Measurements from ENCODE around the gene OVAAL. TPM values are rescaled to one million over a fixed set of nuclear protein-coding genes. Genes with fewer than 3 reads are reported as not detected.

OVAAL gene
- total RNA-seq, 4 donors from 2014 or later, result not detected

DNA sequence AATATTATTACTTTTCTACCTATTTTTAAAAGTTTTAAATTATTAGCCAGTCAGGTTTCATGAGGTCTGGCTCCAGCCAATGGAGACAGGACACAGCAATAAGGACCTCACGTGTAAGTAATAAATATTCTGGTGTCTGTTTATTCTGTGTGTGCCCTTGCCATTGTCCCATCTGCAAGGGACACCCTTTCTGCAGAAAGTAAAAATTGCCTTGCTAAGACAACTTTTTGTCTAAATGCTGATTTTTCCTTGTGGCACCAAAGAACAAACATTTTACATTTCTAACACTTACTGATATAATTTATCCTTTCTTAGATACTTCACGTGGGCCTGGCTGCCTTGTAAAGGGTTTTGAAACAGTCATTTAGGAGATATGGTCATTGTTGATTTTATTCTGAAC, 29.4 kb downstream of the OVAAL start:
- intact Hi-C loops (cut with DNase I; ENCODE audit: low total_unique reads), result no loop called here
- TF ChIP-seq POLR2A (IDR thresholded peaks at IDR 0.05), result no peak
- TF ChIP-seq, protein P1, sequence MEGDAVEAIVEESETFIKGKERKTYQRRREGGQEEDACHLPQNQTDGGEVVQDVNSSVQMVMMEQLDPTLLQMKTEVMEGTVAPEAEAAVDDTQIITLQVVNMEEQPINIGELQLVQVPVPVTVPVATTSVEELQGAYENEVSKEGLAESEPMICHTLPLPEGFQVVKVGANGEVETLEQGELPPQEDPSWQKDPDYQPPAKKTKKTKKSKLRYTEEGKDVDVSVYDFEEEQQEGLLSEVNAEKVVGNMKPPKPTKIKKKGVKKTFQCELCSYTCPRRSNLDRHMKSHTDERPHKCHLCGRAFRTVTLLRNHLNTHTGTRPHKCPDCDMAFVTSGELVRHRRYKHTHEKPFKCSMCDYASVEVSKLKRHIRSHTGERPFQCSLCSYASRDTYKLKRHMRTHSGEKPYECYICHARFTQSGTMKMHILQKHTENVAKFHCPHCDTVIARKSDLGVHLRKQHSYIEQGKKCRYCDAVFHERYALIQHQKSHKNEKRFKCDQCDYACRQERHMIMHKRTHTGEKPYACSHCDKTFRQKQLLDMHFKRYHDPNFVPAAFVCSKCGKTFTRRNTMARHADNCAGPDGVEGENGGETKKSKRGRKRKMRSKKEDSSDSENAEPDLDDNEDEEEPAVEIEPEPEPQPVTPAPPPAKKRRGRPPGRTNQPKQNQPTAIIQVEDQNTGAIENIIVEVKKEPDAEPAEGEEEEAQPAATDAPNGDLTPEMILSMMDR (IDR thresholded peaks at IDR 0.05), result no peak
- WGBS, 2 donors, result 82 to 84% methylated on average over 2 of the region's 2 CpGs
- no peak for DNase-seq (ENCODE audit: low spot score in 2 of 2)
- no peak overlapping the region for H3K4me3 ChIP-seq (ENCODE audit: low read depth, poor library complexity, severe bottlenecking)

DNA sequence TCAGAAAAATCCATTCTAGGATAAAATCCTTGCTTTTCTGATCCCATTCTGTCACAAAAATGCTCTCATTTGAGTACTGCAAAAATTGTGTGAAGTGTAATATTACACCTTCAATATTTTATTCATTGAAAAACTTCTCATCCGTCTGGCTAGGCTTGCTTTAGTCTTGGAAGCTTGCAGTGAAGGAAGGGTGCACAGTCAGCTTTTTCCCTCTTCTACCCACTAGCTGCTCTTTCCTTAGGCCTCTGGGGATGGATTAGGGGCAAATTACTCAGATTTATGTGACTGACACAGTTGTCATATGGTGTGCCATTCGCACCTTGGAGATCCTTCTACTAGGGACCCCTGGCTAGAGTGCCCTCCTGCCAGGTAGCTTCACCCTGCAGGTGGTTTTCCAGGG, 32.1 kb downstream of the OVAAL start:
- 86 to 89% methylated on average over 2 of the region's 2 CpGs for WGBS, 2 donors
- TF ChIP-seq POLR2A (IDR thresholded peaks at IDR 0.05), result no peak
- TF ChIP-seq, protein P1 (IDR thresholded peaks at IDR 0.05), result no peak
- no peak for DNase-seq (ENCODE audit: low spot score in 2 of 2)
- intact Hi-C loops (cut with DNase I; ENCODE audit: low total_unique reads), result no loop called here
- H3K4me3 ChIP-seq (ENCODE audit: low read depth, poor library complexity, severe bottlenecking), result no peak overlapping the region

DNA sequence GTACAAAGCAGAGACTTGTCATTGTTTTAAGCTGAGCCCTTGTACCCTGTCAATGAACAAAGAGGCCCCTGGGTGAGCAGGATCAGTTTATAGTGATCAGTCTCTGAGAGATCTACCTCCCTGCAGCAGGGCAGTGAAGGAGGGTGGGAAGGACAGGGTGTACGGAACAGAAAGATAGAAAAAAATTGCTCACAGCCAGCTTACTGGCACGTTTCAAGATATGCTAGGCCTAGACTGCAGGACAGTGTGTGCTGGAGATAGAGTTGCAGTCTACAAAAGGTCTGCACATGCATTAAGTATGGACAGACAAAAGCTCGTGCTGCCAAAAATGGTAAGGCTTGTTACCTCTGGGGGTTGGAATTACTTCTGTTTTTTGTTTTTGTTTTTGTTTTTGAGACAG, 34.6 kb downstream of the OVAAL start:
- intact Hi-C loops (cut with DNase I; ENCODE audit: low total_unique reads), result no loop called here
- 89 to 93% methylated on average over 3 of the region's 3 CpGs for WGBS, 2 donors
- TF ChIP-seq, protein P1 (IDR thresholded peaks at IDR 0.05), result no peak
- no peak for TF ChIP-seq POLR2A (IDR thresholded peaks at IDR 0.05)
- H3K4me3 ChIP-seq (ENCODE audit: low read depth, poor library complexity, severe bottlenecking), result no peak overlapping the region
- DNase-seq (ENCODE audit: low spot score in 2 of 2), result no peak

DNA sequence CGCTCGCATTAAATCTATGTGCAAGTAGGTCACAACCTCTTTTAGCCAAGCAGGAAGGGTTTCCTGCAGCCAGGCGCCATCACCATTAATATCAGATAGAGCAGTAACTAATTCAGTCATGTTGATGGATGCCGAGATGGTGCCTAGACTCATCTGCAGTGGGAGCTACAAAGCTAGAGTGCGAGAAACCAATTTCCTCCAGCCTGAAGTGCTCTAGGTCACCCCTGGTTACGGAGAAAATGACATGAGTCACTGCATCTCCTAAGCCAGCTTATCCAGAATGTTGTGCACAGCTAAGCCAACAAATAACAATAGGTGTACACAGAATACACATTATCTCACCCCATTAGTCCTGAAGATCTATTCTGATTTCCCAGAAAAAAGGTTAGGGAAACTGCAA, 36.0 kb downstream of the OVAAL start:
- H3K4me3 ChIP-seq (ENCODE audit: low read depth, poor library complexity, severe bottlenecking), result no peak overlapping the region
- intact Hi-C loops (cut with DNase I; ENCODE audit: low total_unique reads), result no loop called here
- no peak for DNase-seq (ENCODE audit: low spot score in 2 of 2)
- TF ChIP-seq, protein P1 (IDR thresholded peaks at IDR 0.05), result no peak
- TF ChIP-seq POLR2A (IDR thresholded peaks at IDR 0.05), result no peak
- WGBS, 2 donors, result 56 to 68% methylated on average over 6 of the region's 6 CpGs

DNA sequence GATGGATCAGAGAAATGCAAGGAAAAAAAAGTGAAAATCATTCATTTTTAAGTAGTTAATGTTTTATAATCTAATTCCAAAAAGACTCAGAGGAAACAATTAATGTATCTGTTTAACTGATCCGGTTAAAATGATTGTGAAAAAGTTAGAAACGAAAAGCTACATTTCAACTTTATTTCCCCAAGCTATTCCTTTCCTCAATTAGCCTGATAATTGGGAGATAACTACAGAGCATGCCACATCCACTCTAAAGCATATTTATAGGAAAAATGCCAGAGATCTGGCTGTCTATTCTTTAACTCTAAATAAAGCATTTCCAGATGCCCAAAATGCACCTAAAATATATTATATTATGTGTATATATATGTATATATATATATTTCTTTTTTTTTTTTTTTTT, 37.2 kb downstream of the OVAAL start:
- no peak for TF ChIP-seq POLR2A (IDR thresholded peaks at IDR 0.05)
- TF ChIP-seq, protein P1 (IDR thresholded peaks at IDR 0.05), result no peak
- H3K4me3 ChIP-seq (ENCODE audit: low read depth, poor library complexity, severe bottlenecking), result no peak overlapping the region
- 69% methylated on average over 2 of the region's 2 CpGs for WGBS, 2 donors
- intact Hi-C loops (cut with DNase I; ENCODE audit: low total_unique reads), result no loop called here
- DNase-seq (ENCODE audit: low spot score in 2 of 2), result no peak

DNA sequence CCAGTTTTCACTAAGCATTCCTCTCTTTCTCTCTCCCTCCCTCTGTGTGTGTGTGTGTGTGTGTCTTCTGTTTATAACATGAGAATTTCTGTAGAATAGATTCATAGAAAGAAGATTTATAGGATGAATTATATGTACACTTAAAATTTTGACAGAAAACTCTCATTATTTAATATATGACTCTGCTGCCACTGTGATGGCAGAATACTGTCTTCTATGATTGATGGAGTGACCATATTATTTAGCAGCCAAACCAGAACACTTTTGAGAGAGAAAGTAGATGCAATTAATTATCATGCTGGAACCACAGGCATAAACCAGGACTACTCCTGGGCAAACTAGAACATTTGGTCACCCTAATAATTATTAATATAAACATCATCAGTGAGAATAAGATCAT, 38.8 kb downstream of the OVAAL start:
- no peak overlapping the region for H3K4me3 ChIP-seq (ENCODE audit: low read depth, poor library complexity, severe bottlenecking)
- TF ChIP-seq POLR2A (IDR thresholded peaks at IDR 0.05), result no peak
- TF ChIP-seq, protein P1 (IDR thresholded peaks at IDR 0.05), result no peak
- intact Hi-C loops (cut with DNase I; ENCODE audit: low total_unique reads), result no loop called here
- no peak for DNase-seq (ENCODE audit: low spot score in 2 of 2)

Data from lower leg skin (tissue), 4 donors.